ENCODE results near the gene WDR75. TPM values are rescaled to one million over a fixed set of nuclear protein-coding genes. Genes with fewer than 3 reads are reported as not detected.

WDR75 gene
- total and polyA plus RNA-seq, 9 of the 15 experiments (the other 6 are each of a cell fraction or from before 2014, with no cell fraction given) = 50.9 to 111 (median 76.4) TPM

DNA sequence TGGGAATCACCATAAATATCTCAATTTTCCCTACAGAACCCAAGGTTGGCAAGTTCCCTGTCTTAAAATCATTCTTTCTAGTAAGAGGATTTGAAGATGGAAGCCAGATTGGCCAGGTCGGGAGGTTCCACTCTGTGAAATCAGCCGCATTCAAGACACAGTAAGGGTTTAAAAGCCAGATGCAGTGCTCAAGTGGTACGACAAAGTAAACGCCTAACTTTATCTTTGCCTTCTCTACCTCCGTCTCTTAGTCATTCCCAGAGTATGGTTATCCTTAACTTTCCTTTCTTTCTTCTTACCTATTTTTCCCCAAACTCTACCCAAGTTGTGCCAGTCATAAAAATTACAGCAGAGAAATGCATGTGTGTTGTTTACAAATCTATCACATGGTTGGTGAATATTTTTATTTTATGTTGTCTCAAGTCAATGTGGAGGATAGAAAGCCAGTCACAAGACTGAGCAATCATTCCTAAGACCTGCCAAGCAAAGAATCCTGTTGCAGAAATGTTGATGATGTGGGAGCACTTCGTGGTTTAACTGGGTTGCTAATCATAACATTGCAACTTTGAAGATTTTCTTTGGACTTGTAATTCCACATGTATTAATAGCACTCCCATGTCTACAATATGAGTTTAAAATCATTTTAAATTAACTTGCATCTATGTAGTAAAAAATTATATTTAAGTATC is 76.7 kb downstream of the WDR75 start (continued):
- TF ChIP-seq, protein P1, sequence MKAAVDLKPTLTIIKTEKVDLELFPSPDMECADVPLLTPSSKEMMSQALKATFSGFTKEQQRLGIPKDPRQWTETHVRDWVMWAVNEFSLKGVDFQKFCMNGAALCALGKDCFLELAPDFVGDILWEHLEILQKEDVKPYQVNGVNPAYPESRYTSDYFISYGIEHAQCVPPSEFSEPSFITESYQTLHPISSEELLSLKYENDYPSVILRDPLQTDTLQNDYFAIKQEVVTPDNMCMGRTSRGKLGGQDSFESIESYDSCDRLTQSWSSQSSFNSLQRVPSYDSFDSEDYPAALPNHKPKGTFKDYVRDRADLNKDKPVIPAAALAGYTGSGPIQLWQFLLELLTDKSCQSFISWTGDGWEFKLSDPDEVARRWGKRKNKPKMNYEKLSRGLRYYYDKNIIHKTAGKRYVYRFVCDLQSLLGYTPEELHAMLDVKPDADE (conservative IDR thresholded peaks at IDR 0.05; ENCODE audit: control insufficient read depth, low read depth, low read length) = no peak
- TF ChIP-seq MTA1 (IDR thresholded peaks at IDR 0.05; ENCODE audit: borderline replicate concordance) (no peak), MCM5 (IDR thresholded peaks at IDR 0.05; ENCODE audit: low read depth) (no peak), ETS2 (tag; IDR thresholded peaks at IDR 0.05; ENCODE audit: borderline replicate concordance, poor library complexity, severe bottlenecking) (no peak), SMARCB1 (IDR thresholded peaks at IDR 0.05; ENCODE audit: insufficient read length, low read depth) (no peak), C11orf30 (IDR thresholded peaks at IDR 0.05; ENCODE audit: low read depth) (no peak)

DNA sequence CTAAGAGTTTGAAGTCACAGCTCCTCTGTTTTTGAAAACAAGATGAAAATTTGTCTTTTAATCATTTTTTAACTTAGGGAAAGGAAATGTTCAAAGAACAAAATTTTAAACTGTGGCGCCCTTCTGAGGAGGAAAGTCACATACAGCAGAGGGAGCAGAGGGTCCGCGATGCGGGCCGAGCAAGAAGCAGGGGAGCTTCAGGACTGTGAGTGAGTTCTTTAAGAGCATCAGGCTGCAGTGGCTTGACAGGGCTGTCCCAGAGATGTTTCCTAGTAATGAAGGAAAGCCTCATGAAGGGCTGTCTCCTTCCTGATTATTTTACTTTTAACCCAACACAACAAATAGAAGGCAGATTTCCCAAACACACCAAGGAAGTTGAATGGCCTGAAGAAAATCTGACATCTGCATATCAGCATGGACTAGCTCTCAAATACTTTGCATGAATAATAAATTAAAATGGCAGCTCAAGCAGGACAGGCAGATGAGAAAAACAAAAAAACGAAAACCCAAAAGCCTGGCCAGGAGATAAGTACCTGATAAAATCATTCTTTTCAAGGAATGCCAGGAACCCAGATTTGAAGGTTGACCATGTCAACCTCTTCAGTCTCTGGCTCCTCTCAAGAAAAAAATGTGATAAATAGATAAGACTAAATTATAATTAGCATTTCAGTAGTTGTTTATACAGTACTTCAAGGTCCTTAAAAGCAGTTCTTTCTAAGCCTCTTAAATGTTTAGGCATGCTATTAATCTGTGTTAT is 78.5 kb downstream of the WDR75 start:
- intact Hi-C loops (cut with micrococcal nuclease) = no loop called here
- BruUV-seq (replicated peaks) = no TSS peak

More for the DNA sequence above, 78.5 kb downstream of the WDR75 start:
- H4K20me1 ChIP-seq (replicated peaks; ENCODE audit: control insufficient read depth, insufficient read depth, low read length) = no peaks in the 10 kb centered on the region
- H2AFZ ChIP-seq (ENCODE audit: low read depth, low read length) = peak overlapping the region; percentile 3; the same call in 1 of the 2 replicates
- peaks cover 0 to 53% of the 10 kb centered on the region in 2 experiments for H3K4me1 ChIP-seq (replicated peaks in 1 of 2; ENCODE audit: control insufficient read depth in 2 of 2, insufficient read depth in 2 of 2, low read length in 2 of 2)
- WGBS (ENCODE audit: insufficient coverage, low coverage, missing lambda C conversion rate) = 40% methylated on average over 3 of the region's 6 CpGs
- H3K79me2 ChIP-seq (ENCODE audit: control insufficient read depth, insufficient read depth, low read length) = no peaks in the 10 kb centered on the region
- H3K9me3 ChIP-seq (replicated peaks; ENCODE audit: control insufficient read depth, insufficient read depth, low read depth, low read length) = no peaks in the 10 kb centered on the region
- ChIA-PET CTCF (ENCODE audit: low intra/inter-chr PET ratio) (no interaction called here), POLR2A (interaction anchor here (1.1 kb wide), 1 partner anchor 13 kb away, joined by 4 read pairs; no protein-coding TSS in a partner anchor)
- no peak for FAIRE-seq
- H3K27me3 ChIP-seq (ENCODE audit: control insufficient read depth in 2 of 2, insufficient read depth in 2 of 2, low read length in 2 of 2) = no peaks in the 10 kb centered on the region
- H3K4me3 ChIP-seq = no peak overlapping the region
- H3K9me1 ChIP-seq (ENCODE audit: control insufficient read depth, insufficient read depth, low read length) = no peaks in the 10 kb centered on the region
- no peak for DNase-seq (ENCODE audit: extremely low read depth in 1 of 4, low spot score in 3 of 4)
- no peaks in the 10 kb centered on the region for H3K36me3 ChIP-seq (ENCODE audit: control insufficient read depth, insufficient read depth, low read length)
- 0 out of 2 replicates have a peak, but pooled peaks have one; percentile 25 for TF ChIP-seq TEAD4 (IDR thresholded peaks at IDR 0.05; ENCODE audit: low read length)
- TF ChIP-seq TEAD4 (CRISPR knock-in tag; IDR thresholded peaks at IDR 0.05; ENCODE audit: borderline replicate concordance) = no peak
- peak; percentile 16; the same call in 1 of the 2 replicates for TF ChIP-seq CBFA2T3 (IDR thresholded peaks at IDR 0.05)
- no peak for TF ChIP-seq NR2C1 (IDR thresholded peaks at IDR 0.05)
- TF ChIP-seq NR2C1 (tag; IDR thresholded peaks at IDR 0.05) = no peak
- TF ChIP-seq MEIS2 (IDR thresholded peaks at IDR 0.05; ENCODE audit: partially characterized antibody) = peak; percentile 52
- TF ChIP-seq ETV1 (tag; conservative IDR thresholded peaks at IDR 0.05; ENCODE audit: low read depth) = no peak
- TF ChIP-seq, protein P2, sequence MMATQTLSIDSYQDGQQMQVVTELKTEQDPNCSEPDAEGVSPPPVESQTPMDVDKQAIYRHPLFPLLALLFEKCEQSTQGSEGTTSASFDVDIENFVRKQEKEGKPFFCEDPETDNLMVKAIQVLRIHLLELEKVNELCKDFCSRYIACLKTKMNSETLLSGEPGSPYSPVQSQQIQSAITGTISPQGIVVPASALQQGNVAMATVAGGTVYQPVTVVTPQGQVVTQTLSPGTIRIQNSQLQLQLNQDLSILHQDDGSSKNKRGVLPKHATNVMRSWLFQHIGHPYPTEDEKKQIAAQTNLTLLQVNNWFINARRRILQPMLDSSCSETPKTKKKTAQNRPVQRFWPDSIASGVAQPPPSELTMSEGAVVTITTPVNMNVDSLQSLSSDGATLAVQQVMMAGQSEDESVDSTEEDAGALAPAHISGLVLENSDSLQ (IDR thresholded peaks at IDR 0.05) = peak; percentile 19; the same call in 1 of the 2 replicates
- TF ChIP-seq, protein P3, sequence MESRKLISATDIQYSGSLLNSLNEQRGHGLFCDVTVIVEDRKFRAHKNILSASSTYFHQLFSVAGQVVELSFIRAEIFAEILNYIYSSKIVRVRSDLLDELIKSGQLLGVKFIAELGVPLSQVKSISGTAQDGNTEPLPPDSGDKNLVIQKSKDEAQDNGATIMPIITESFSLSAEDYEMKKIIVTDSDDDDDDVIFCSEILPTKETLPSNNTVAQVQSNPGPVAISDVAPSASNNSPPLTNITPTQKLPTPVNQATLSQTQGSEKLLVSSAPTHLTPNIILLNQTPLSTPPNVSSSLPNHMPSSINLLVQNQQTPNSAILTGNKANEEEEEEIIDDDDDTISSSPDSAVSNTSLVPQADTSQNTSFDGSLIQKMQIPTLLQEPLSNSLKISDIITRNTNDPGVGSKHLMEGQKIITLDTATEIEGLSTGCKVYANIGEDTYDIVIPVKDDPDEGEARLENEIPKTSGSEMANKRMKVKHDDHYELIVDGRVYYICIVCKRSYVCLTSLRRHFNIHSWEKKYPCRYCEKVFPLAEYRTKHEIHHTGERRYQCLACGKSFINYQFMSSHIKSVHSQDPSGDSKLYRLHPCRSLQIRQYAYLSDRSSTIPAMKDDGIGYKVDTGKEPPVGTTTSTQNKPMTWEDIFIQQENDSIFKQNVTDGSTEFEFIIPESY (CRISPR knock-in tag; IDR thresholded peaks at IDR 0.05) = no peak
- TF ChIP-seq PCBP2 (IDR thresholded peaks at IDR 0.05; ENCODE audit: low read depth, low read length, poor library complexity, severe bottlenecking) = no peak
- no peak overlapping the region for H3K9ac ChIP-seq (ENCODE audit: insufficient read depth in 1 of 2, low read depth in 2 of 2, low read length in 2 of 2)
- ATAC-seq = peak; percentile 15; the same call in 1 of the 3 replicates
- in situ Hi-C loops (cut with MboI) = no loop called here
- no peak overlapping the region for H3K27ac ChIP-seq (ENCODE audit: extremely low read depth, low read depth, low read length)
- no peak overlapping the region for H3K4me2 ChIP-seq (ENCODE audit: insufficient read depth, low read length)
